ENCODE data around the gene TMEM219.
"Not testable (repeated sequence)": the region's sequence is repeated elsewhere in the genome, so short reads cannot be mapped to it uniquely, and the experiment has no call there.

Gene TMEM219

DNA sequence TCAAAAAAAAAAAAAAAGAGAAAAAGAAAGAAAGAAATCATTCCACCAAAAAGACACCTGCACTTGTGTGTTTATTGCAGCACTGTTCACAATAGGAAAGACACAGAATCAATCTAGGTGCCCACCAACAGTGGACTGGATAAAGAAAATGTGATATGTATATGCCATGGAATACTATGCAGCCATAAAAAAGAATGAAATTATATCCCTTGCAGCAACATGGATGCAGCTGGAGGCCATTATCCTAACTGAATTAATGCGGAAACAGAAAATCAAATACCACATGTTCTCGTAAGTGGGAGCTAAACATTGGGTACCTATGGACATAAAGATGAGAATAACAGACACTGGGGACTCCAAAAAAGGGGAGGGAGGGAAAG is 55.4 kb downstream of the TMEM219 start:
- H3K36me3 ChIP-seq (ENCODE audit: low read depth): no peaks in the 10 kb centered on the region
- no peak for TF ChIP-seq CTCF (IDR thresholded peaks at IDR 0.05; ENCODE audit: poor library complexity, severe bottlenecking)
- H3K27ac ChIP-seq (ENCODE audit: poor library complexity, severe bottlenecking): no peak overlapping the region
- H3K27me3 ChIP-seq (ENCODE audit: insufficient read depth, poor library complexity, severe bottlenecking): no peaks in the 10 kb centered on the region
- no peaks in the 10 kb centered on the region for H3K9me3 ChIP-seq (ENCODE audit: severe bottlenecking)
- H3K4me3 ChIP-seq (ENCODE audit: severe bottlenecking): no peak overlapping the region
- DNase-seq (ENCODE audit: low spot score) (no peak), ATAC-seq (ENCODE audit: low read depth) (no peak)
- no peaks in the 10 kb centered on the region for H3K4me1 ChIP-seq (ENCODE audit: insufficient read depth, poor library complexity, severe bottlenecking)

GRCh38 chr16:30017937-30018336 is 56.1 kb downstream of the TMEM219 start:
- not testable (repeated sequence) for DNase-seq (ENCODE audit: low spot score); H3K36me3 ChIP-seq (ENCODE audit: low read depth); ATAC-seq (ENCODE audit: low read depth)

GRCh38 chr16:30018731-30019158 is 56.9 kb downstream of the TMEM219 start:
- ATAC-seq (ENCODE audit: low read depth): peak; percentile 10; the same call in 1 of the 3 replicates

More at GRCh38 chr16:30017937-30018336, 56.1 kb downstream of the TMEM219 start:
- not testable (repeated sequence) for H3K27me3 ChIP-seq (ENCODE audit: insufficient read depth, poor library complexity, severe bottlenecking); H3K4me1 ChIP-seq (ENCODE audit: insufficient read depth, poor library complexity, severe bottlenecking); H3K4me3 ChIP-seq (ENCODE audit: severe bottlenecking); H3K9me3 ChIP-seq (ENCODE audit: severe bottlenecking); H3K27ac ChIP-seq (ENCODE audit: poor library complexity, severe bottlenecking)

More at GRCh38 chr16:30018731-30019158, 56.9 kb downstream of the TMEM219 start:
- TF ChIP-seq CTCF (IDR thresholded peaks at IDR 0.05; ENCODE audit: poor library complexity, severe bottlenecking): no peak
- no peak for DNase-seq (ENCODE audit: low spot score)
- Histone ChIP-seq H3K27me3 (ENCODE audit: insufficient read depth, poor library complexity, severe bottlenecking) (no peaks in the 10 kb centered on the region), H3K9me3 (ENCODE audit: severe bottlenecking) (no peaks in the 10 kb centered on the region), H3K4me3 (ENCODE audit: severe bottlenecking) (no peak overlapping the region), H3K4me1 (ENCODE audit: insufficient read depth, poor library complexity, severe bottlenecking) (no peaks in the 10 kb centered on the region), H3K27ac (ENCODE audit: poor library complexity, severe bottlenecking) (no peak overlapping the region), H3K36me3 (ENCODE audit: low read depth) (no peaks in the 10 kb centered on the region)

Data from RWPE2 (cell line).